VCaP (cell line): ENCODE results near the gene GADD45GIP1.

Experiments
- H3K27ac ChIP-seq: fragments of 450-650 bp; 2 replicates; pipeline ENCODE4 v1.5.1; 2017
- CTCF ChIP-seq: fragments of 450-650 bp; conservative IDR thresholded peaks from 2 replicates; pipeline ENCODE4 v1.5.1; 2017; ENCODE audit warnings: mild to moderate bottlenecking, moderate library complexity

GADD45GIP1 gene

DNA sequence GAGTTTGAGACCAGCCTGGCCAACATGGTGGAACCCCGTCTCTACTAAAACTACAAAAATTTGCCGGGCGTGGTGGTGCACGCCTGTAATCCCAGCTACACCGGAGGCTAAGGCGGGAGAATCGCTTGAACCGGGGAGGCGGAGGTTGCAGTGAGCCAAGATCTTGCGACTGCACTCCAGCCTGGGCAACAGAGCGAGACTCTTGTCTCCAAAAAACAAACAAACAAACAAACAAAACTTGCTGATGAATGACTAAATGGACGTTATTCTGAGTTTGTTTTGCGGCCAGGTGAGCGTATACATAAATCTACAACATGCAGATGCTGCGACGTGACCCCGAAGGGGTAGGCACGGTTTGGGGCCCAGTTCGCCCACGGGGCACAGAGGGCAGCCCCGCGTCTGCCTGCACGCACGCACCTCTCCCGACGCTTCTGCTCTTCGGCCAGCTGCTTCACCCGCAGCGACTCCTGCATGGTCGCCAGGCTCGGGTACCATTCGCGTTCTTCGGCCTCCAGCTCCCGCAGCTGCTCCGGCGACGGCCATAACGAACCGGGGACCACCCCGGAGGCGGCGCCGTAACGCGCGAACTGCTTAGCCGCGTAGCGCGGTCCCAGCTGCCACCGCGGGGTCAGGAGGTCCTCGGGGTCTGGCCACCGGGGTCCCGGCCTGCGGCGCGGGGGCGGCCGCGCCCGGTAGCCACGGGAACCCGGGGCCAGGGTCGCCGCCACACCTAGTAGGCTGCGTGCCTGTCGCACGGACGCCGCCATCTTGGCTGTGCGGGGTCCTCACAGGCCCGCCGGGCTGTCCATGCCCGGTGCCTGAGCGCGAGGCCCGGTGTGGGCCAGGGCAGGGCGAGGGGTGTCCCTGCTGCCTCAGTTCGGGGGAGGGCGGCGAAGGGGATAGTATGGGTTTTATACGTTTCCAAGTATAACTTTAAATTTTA, at the start of gene GADD45GIP1:
Gene GADD45GIP1 (minus strand): TSS at position 778 of the 943 bp plus-strand sequence. CDS start 11 bp downstream, at position 767.
- no peak for TF ChIP-seq CTCF
- peak within 1 kb of the TSS; percentile 91 for H3K27ac ChIP-seq

DNA sequence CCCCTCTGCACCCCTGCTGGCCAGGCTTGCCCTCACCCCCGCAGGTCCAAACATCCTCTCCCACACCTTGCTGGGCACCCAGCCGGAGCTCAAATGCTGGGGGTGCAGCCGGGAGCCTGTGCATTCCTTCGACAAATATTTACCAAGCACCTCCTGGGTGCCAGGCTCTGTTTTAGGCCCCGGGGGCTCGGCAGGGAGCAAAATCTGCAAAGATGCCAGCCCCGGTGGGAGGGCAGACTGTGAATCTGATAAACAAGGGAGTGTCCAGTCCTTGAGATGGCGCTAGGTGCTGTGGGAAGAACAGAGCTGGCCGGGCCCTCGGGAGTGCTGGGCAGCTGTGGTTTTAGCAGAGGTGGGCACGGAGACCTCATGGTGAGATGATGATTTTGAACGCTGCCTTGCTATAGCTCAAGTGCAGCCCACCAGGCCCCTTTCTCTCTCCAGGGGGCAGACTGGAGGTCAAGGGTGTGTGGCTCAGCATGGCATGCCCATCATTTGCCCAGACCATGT, 48.9 kb upstream of the GADD45GIP1 start:
- H3K27ac ChIP-seq: peak overlapping the region; percentile 100
- TF ChIP-seq CTCF: no peak

- H3K27ac ChIP-seq: peak overlapping the region; percentile 100
- no peak for TF ChIP-seq CTCF
Observed at GRCh38 chr19:13005253-13005652, 48.2 kb upstream of the GADD45GIP1 start.

- H3K27ac ChIP-seq: peak overlapping the region; percentile 100
- no peak for TF ChIP-seq CTCF
Observed at GRCh38 chr19:13004273-13004672, 47.2 kb upstream of the GADD45GIP1 start.

- TF ChIP-seq CTCF: no peak
- H3K27ac ChIP-seq: peak overlapping the region; percentile 100
Observed at GRCh38 chr19:13003081-13003480, 46.1 kb upstream of the GADD45GIP1 start.

GRCh38 chr19:13002166-13002898, 45.3 kb upstream of the GADD45GIP1 start:
- peak overlapping the region; percentile 100 for H3K27ac ChIP-seq

More at GRCh38 chr19:13002166-13002898, 45.3 kb upstream of the GADD45GIP1 start:
- TF ChIP-seq CTCF: no peak
